ENCODE data around the gene PFKP.

The PFKP gene

DNA sequence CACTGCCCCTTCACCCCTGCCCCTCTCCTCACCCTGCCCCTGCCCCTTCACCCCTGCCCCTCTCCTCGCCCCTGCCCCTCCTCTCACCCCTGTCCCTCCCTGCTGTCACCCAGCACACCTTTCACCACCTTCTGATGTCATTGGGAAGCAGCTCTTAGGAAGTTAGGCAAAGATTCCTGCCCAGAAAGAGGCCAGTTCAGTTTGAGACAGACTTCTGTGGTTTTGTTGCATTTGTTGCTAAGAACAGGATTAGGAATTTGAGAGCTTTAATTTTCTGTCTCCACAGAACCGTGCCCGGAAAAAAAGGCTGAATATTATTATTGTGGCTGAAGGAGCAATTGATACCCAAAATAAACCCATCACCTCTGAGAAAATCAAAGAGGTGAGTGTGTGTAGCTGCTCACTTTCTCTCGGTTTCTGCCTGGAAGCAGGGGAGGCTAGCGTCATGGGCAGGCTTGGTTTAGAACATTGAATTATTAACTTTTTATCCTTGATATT is 39.6 kb downstream of the PFKP start:
- Histone ChIP-seq H3K79me2 (ENCODE audit: low read length) (no peaks in the 10 kb centered on the region), H3K27me3 (replicated peaks; ENCODE audit: insufficient read depth, low read length) (no peaks in the 10 kb centered on the region), H3K4me1 (ENCODE audit: low read length) (no peaks in the 10 kb centered on the region), H4K20me1 (ENCODE audit: insufficient read depth, low read length) (no peaks in the 10 kb centered on the region), H2AFZ (ENCODE audit: low read length) (no peak overlapping the region), H3K4me3 (ENCODE audit: low read length) (no peak overlapping the region), H3K9me3 (replicated peaks; ENCODE audit: insufficient read depth, low read length) (no peaks in the 10 kb centered on the region), H3K36me3 (replicated peaks; ENCODE audit: insufficient read depth, low read length) (no peaks in the 10 kb centered on the region), H3K27ac (ENCODE audit: low read length) (no peak overlapping the region), H3K9ac (ENCODE audit: low read length) (no peak overlapping the region), H3K9me2 (replicated peaks; ENCODE audit: insufficient read depth, low read length) (no peaks in the 10 kb centered on the region), H3K4me2 (ENCODE audit: low read depth, low read length) (no peak overlapping the region), H3F3A (ENCODE audit: insufficient read depth, low read length) (no peaks in the 10 kb centered on the region)
- TF ChIP-seq, protein P1, sequence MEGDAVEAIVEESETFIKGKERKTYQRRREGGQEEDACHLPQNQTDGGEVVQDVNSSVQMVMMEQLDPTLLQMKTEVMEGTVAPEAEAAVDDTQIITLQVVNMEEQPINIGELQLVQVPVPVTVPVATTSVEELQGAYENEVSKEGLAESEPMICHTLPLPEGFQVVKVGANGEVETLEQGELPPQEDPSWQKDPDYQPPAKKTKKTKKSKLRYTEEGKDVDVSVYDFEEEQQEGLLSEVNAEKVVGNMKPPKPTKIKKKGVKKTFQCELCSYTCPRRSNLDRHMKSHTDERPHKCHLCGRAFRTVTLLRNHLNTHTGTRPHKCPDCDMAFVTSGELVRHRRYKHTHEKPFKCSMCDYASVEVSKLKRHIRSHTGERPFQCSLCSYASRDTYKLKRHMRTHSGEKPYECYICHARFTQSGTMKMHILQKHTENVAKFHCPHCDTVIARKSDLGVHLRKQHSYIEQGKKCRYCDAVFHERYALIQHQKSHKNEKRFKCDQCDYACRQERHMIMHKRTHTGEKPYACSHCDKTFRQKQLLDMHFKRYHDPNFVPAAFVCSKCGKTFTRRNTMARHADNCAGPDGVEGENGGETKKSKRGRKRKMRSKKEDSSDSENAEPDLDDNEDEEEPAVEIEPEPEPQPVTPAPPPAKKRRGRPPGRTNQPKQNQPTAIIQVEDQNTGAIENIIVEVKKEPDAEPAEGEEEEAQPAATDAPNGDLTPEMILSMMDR (IDR thresholded peaks at IDR 0.05; ENCODE audit: low read length): no peak
- TF ChIP-seq EZH2 (optimal IDR thresholded peaks at IDR 0.05; ENCODE audit: low read depth, low read length): no peak
- no peak for TF ChIP-seq EZH2phosphoT487 (IDR thresholded peaks at IDR 0.05; ENCODE audit: low read length)
- no peak for DNase-seq

DNA sequence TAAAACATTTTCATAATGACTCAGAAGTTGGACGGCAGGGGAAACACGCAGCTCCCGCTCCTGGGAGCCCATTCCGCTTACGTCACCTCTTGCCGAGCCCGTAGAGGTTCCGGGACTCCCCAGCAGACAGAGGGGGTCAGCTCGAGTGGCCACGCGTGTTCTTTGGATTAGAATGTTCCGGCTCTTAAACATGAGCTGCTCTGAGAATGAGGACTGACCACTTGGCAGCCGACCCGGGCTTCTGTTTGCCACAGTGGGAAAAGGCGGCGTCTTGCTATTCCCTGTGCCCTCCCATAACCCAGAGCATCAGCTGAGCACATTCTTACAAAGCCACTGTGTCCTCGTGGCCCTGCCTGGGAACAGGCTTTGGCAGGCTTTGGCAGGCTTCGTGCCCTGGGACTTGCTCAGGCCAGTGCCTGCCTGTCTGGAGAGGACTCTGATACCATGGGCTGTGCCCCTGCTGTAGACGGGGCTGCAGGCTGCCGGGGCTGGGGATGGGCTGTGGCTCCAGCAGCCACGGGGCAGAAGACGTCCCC is 40.1 kb downstream of the PFKP start:
- Histone ChIP-seq H3K4me1 (ENCODE audit: low read length) (no peaks in the 10 kb centered on the region), H3F3A (ENCODE audit: insufficient read depth, low read length) (no peaks in the 10 kb centered on the region), H3K27me3 (replicated peaks; ENCODE audit: insufficient read depth, low read length) (no peaks in the 10 kb centered on the region), H3K9ac (ENCODE audit: low read length) (no peak overlapping the region), H2AFZ (ENCODE audit: low read length) (no peak overlapping the region), H3K36me3 (replicated peaks; ENCODE audit: insufficient read depth, low read length) (no peaks in the 10 kb centered on the region), H4K20me1 (ENCODE audit: insufficient read depth, low read length) (no peaks in the 10 kb centered on the region), H3K4me2 (ENCODE audit: low read depth, low read length) (no peak overlapping the region), H3K27ac (ENCODE audit: low read length) (no peak overlapping the region), H3K4me3 (ENCODE audit: low read length) (no peak overlapping the region), H3K9me2 (replicated peaks; ENCODE audit: insufficient read depth, low read length) (no peaks in the 10 kb centered on the region), H3K9me3 (replicated peaks; ENCODE audit: insufficient read depth, low read length) (no peaks in the 10 kb centered on the region), H3K79me2 (ENCODE audit: low read length) (no peaks in the 10 kb centered on the region)
- no peak for DNase-seq
- TF ChIP-seq EZH2 (optimal IDR thresholded peaks at IDR 0.05; ENCODE audit: low read depth, low read length) (no peak), EZH2phosphoT487 (IDR thresholded peaks at IDR 0.05; ENCODE audit: low read length) (no peak)
- TF ChIP-seq, protein P1 (IDR thresholded peaks at IDR 0.05; ENCODE audit: low read length): no peak

DNA sequence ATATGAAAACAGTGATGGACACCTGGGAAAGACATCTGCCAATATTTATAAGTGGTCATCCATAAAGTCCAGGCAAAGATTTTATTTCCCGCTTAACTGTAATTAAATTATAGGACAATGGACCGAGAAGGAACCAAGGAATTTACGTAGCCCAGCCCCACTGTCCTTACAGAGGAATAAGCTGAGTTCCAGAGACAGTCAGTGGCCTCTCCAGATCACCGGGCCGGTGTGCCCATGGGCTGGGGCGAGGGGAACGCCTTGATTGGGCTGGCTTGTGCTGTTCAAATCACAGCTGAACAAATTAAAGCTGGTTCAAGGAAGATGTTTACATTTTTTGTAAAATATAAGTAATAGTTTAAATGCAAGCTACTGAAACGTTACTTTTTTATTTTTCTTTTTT is 40.7 kb downstream of the PFKP start:
- Histone ChIP-seq H3K36me3 (replicated peaks; ENCODE audit: insufficient read depth, low read length) (no peaks in the 10 kb centered on the region), H2AFZ (ENCODE audit: low read length) (no peak overlapping the region), H3K9me2 (replicated peaks; ENCODE audit: insufficient read depth, low read length) (no peaks in the 10 kb centered on the region), H3K79me2 (ENCODE audit: low read length) (no peaks in the 10 kb centered on the region), H3K9ac (ENCODE audit: low read length) (no peak overlapping the region), H3F3A (ENCODE audit: insufficient read depth, low read length) (no peaks in the 10 kb centered on the region), H3K27me3 (replicated peaks; ENCODE audit: insufficient read depth, low read length) (no peaks in the 10 kb centered on the region), H3K27ac (ENCODE audit: low read length) (no peak overlapping the region), H3K9me3 (replicated peaks; ENCODE audit: insufficient read depth, low read length) (no peaks in the 10 kb centered on the region), H3K4me2 (ENCODE audit: low read depth, low read length) (no peak overlapping the region), H4K20me1 (ENCODE audit: insufficient read depth, low read length) (no peaks in the 10 kb centered on the region), H3K4me1 (ENCODE audit: low read length) (no peaks in the 10 kb centered on the region), H3K4me3 (ENCODE audit: low read length) (no peak overlapping the region)
- DNase-seq: no peak
- TF ChIP-seq EZH2 (optimal IDR thresholded peaks at IDR 0.05; ENCODE audit: low read depth, low read length) (no peak), EZH2phosphoT487 (IDR thresholded peaks at IDR 0.05; ENCODE audit: low read length) (no peak)
- TF ChIP-seq, protein P1 (IDR thresholded peaks at IDR 0.05; ENCODE audit: low read length): no peak

Measured in MM.1S (cell line).